Smooth muscle cell of the brain vasculature (primary cell): ENCODE measurements around the gene ARMCX1.
"Not testable (repeated sequence)": the region's sequence is repeated elsewhere in the genome, so short reads cannot be mapped to it uniquely, and the experiment has no call there.

Experiments
- DNase-seq: peaks from one replicate; pipeline ENCODE4 v3.0.0-alpha.2; 2012; ENCODE audit warnings: low read depth, low spot score

Gene ARMCX1

DNA sequence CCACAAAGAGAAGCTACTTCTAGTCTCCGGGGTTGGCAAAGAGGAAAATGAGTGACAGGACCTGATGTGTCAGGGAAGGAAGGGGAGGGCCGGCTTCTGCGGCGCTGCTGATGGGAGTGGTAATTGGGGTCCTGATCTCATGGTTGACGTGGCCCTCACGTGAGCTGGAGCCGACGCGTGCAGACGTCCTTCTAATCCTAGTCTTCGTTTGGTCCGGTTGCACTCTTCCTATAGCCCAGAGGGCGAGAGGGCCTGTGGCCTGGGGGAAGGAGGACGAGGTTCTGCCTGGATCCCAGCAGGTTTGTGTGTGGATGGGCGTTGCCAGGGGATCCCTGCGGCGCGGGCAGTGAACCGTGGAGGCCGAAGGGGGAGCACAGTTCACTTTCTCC, at the start of gene ARMCX1:
ARMCX1 (plus strand) TSS at position 186 of the 389 bp plus-strand sequence. CDS start 2,384 bp downstream, outside the sequence.
- peak; percentile 29 for DNase-seq

DNA sequence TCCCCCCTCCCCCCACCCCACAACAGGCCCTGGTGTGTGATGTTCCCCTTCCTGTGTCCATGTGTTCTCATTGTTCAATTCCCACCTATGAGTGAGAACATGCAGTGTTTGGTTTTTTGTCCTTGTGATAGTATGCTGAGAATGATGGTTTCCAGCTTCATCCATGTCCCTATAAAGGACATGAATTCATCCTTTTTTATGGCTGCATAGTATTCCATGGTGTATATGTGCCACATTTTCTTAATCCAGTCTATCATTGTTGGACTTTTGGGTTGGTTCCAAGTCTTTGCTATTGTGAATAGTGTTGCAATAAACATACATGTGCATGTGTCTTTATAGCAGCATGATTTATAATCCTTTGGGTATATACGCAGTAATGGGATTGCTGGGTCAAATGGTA, 47.4 kb upstream of the ARMCX1 start:
- not testable (repeated sequence) for DNase-seq

DNA sequence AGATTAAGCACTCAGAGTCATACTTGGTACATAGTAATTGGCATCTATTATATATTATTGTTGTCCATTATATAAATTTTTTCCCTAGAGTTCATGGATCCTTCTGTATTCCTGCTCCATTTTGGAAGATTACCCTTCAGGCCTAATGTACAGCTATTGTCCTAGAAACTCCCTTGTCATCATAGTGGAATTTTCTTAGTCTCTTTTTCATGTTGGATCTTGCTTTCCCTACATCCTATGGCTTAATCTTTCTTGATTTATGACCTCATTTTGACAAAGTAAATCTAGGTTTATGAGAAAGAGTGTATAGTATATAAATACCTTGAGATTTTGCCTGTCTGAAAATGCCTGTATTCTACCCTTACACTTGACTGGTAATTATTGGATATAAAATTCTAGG, 43.0 kb upstream of the ARMCX1 start:
- DNase-seq = no peak

DNA sequence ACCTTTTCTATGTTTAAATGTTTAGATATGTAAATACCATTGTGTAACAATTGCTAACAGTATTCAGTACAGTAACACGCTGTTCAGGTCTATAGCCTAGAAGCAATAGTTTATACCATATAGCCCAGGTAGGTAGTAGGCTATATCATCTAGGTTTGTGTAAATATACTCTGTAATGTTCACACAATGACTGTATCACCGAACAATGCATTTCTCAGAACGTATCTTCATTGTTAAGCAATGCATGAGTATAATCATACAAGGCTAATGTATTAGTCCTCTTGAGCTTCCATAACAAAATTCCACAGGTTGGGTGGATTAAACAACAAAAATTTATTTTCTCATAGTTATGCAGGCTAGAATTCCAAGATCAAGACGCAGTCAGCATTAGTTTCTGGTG, 42.4 kb upstream of the ARMCX1 start:
- DNase-seq = no peak

DNA sequence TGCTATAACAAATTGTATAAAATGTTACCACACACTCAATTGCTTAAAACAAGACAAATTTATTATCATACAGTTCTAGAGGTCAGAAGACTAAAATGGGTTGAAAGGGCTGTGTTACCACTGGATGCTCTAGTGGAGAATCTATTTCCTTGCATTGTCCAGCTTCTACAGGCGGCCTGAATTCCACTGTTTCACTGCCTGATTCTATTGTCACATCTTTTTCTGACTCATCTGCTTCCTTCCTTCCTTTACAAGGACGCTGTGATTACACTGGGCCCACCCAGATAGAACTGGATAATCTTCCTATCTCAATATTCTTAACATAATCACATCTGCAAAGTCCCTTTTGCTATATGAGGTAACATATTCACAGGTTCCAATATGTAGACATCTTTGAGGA, 19.4 kb upstream of the ARMCX1 start:
- DNase-seq = no peak

DNA sequence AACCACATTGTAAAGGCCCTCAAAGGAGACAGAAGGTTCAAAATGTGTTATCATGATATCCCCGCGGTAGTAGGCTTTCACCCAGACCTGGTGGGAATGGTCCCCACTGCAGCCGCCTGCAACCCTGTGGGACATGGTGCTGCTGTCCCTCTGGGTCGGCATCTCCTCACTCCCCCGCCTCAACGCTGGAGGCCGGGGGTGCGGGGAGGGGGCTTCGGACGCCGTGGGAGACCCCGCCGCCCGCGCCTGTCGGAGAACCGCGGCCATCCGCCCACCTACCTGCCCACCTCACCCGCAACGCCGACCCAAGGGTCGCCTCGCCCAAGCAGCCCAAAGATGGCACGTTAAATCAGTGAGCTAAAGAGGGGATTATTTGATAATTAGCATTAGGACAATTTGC, 11.2 kb upstream of the ARMCX1 start:
- no peak for DNase-seq

DNA sequence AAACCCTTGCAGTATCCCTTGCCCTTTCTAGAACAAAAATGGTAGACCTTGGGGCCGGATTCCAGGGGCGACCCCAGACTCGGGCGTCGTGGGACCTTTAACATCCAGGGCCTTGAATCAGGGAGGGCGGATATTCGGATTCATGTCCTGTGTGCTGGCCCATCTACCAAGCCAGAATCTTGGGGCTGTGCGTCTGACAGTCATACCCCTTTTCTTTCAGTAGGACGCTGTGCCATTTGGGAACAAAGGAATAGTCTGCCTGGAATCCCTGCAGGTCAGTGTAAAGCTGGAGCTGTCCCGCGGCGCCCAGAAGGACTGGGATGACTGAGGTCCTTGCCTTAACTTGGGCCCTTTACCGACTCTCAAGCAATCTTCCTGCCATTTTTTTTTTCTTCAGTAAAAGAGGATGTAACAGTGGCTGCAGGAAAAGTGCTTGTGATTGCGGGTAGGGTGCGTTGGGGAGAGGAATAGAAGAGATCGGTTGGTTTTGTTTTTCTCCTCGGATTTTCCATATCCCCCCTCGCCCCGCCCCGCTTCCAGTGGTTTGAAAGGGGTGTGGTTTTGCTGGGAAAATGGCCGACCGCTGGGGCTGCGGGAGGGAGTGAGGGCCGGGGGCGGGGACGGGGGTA, 518 bp downstream of the ARMCX1 start:
- DNase-seq = no peak

DNA sequence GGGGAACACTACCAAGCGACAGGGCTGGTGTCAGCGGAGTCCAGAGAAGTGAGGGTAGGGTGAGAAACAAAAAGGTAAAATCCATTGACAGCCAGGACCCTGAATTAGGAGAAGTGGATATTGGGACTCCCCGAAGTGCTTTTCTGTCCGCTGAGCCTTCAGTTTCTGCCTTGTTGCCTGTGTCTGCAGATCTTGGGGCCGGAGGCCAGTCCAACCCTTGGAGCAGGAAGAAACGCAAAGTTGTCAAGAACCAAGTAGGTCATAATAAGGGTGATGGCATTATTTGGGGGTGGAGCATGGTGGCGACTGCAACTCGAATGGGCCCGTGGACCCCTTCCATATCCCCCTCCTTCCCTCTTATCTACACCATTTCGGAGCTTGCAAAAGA, 1.0 kb downstream of the ARMCX1 start:
- DNase-seq = no peak

DNA sequence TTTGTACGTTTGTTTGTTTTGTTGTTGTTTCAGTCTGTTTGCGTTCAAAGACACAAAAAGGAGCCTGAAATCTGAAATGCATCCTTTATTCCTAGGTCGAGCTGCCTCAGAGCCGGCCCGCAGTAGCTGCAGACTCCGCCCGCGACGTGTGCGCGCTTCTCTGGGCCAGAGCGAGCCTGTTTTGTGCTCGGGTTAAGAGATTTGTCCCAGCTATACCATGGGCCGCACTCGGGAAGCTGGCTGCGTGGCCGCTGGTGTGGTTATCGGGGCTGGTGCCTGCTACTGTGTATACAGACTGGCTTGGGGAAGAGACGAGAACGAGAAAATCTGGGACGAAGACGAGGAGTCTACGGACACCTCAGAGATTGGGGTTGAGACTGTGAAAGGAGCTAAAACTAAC, 2.4 kb downstream of the ARMCX1 start:
- no peak for DNase-seq

DNA sequence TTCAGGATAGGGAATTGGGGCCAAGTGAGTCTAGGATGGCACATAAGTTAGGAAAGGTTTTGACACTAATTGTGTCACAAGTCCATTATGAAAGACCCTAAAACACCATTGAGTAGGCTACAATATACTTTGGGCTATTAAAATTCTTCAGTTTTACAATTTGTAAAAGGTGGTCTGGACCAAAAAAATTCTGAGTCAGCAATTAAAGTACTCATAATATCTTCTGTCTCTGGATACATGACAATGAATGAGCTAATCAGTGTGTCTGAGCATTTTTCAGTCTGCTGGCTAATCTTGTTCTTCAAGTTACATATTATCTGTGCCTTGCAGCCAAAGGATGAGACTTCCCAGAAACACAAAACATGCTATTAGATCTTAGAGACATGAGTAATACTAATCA, 14.3 kb downstream of the ARMCX1 start:
- no peak for DNase-seq

DNA sequence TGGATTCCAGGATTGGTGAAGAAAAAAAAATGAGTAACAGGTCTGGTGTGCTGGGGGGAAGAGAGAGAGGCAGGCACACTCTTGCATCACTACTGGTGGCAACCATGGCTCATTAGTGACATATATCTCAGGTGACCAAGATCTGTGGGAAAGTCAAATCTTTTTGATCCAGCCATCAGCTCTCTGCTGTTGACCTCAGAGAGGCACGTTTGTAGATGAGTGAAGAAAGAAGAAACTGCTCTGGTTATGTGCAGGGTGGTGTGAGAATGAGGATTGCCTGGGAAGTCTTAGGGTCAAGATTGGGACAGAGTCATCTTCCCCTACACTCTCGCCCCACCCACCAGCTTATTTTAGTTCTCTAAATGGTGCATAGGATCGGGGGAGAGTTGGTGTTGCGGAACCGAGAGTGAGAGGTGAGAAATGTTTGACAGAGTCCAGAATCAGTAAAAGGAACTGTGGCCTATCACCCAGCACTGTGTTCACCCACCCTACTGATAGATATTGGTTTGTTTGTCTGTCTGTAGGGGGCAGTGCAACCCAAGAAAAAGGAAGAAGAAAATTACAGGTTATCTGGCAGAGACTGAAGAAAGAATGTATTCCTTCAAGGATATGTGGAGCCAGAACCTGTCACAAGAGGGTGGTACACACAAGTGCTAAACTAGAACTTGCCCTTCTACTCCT, 45.5 kb downstream of the ARMCX1 start:
- DNase-seq = peak; percentile 49

DNA sequence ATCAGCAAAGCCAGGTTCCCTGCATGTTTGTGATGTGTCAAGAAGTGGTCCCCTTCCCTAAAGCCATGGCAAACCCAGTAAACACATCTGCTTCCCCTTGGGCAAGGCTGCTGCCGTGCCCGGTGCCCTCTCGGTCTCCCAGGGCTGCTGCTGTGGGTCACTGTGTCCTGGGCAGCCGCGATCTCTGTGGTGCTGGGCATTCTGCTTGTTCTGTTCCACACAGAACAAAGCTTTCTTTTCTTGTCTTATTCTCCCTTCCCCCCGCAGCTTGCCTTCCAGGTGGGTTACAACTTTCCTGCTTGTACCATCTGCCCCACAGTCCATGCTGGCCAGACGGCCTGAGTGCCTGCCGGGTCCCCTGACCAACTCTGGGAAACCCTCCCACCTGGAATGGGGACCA, 49.2 kb downstream of the ARMCX1 start:
- not testable (repeated sequence) for DNase-seq

DNA sequence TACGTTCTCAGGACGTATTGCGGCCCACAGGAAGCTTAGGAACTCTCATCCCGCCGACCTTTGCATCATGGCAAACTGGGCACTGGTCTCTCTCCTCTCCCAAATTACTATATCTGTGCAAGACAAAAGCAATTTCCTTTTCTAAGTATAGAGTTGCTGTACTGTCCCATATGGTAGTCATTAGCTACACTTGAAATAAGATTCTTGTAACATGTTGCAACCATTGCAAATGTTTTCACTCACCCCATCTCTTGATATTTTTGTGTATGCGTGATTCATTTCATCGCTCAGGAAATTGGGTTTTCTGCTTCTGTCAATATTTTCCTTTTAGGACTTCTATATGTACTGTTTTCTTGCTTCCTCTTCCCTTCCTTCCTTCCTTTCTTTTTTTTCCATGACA, 51.7 kb downstream of the ARMCX1 start:
- no peak for DNase-seq
